ENCODE results near the gene ATG7.

The ATG7 gene

DNA sequence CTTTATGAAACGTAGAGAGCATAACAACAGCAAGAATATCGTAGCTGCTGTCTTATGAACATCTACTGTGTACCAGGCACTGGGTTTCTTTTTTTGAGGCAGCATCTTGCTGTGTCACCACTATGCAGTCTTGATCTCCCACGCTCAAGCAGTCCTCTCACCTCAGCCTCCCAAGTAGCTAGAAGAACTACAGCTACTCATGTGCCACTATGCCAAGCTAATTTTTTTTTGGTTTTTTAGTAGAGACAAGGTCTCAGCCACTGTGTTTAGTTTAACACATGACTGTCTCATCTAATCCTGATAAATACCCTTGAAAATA is 241.6 kb downstream of the ATG7 start:
- Histone ChIP-seq H3K36me3 (ENCODE audit: control insufficient read depth, low read length) (no peaks in the 10 kb centered on the region), H3K9me3 (ENCODE audit: control insufficient read depth, insufficient read depth, low read length) (peaks cover 3% of the 10 kb centered on the region; the same call in 1 of the 2 replicates), H3K79me2 (ENCODE audit: control insufficient read depth, low read length) (no peaks in the 10 kb centered on the region), H3K4me3 (ENCODE audit: low read length) (no peak overlapping the region), H3F3A (ENCODE audit: control insufficient read depth, insufficient read depth) (no peaks in the 10 kb centered on the region), H3K4me2 (ENCODE audit: low read length) (no peak overlapping the region), H4K20me1 (ENCODE audit: control insufficient read depth, insufficient read depth, low read depth, low read length) (no peaks in the 10 kb centered on the region), H3K27ac (ENCODE audit: low read depth, low read length) (no peak overlapping the region), H3K4me1 (ENCODE audit: control insufficient read depth, low read length) (peaks cover 12% of the 10 kb centered on the region), H3K27me3 (ENCODE audit: control insufficient read depth, low read length) (no peaks in the 10 kb centered on the region), H3K9me2 (replicated peaks; ENCODE audit: control insufficient read depth, low read length) (no peaks in the 10 kb centered on the region)
- TF ChIP-seq EZH2phosphoT487 (IDR thresholded peaks at IDR 0.05; ENCODE audit: borderline replicate concordance, low read length), result no peak
- TF ChIP-seq, protein P1, sequence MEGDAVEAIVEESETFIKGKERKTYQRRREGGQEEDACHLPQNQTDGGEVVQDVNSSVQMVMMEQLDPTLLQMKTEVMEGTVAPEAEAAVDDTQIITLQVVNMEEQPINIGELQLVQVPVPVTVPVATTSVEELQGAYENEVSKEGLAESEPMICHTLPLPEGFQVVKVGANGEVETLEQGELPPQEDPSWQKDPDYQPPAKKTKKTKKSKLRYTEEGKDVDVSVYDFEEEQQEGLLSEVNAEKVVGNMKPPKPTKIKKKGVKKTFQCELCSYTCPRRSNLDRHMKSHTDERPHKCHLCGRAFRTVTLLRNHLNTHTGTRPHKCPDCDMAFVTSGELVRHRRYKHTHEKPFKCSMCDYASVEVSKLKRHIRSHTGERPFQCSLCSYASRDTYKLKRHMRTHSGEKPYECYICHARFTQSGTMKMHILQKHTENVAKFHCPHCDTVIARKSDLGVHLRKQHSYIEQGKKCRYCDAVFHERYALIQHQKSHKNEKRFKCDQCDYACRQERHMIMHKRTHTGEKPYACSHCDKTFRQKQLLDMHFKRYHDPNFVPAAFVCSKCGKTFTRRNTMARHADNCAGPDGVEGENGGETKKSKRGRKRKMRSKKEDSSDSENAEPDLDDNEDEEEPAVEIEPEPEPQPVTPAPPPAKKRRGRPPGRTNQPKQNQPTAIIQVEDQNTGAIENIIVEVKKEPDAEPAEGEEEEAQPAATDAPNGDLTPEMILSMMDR (IDR thresholded peaks at IDR 0.05; ENCODE audit: low read depth, low read length, poor library complexity, severe bottlenecking), result no peak

DNA sequence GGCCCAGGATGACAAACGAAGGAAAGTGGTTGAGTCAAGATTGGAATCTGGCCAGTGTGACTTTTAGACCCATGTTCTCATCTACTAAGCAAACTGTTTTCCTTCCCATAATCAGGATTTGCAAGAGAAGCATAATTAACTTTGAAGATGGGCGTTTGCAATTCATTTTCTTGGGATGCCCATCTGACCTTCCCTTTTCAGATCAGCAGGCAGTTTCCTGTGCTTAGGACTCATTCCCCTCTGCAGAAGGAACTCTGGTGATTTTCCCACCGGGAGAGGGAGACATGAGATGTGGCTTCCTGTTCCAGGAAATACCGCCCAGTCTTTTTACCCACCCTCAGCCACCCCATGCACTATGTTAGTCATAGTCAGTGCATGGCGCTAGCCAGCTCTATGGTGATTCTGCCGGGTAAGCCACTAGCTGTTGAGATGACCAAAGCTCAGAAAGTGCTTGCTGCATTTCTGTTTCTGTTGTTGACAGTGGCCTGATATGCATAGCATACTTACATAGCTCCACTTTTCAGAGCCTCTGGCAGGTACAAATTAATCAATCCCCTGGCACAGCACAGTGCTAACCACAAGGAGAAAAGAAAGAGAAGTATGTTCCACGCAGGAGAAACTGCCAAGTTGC is 242.1 kb downstream of the ATG7 start:
- H3K9me2 ChIP-seq (replicated peaks; ENCODE audit: control insufficient read depth, low read length), result no peaks in the 10 kb centered on the region
- no peaks in the 10 kb centered on the region for H4K20me1 ChIP-seq (ENCODE audit: control insufficient read depth, insufficient read depth, low read depth, low read length)
- H3K36me3 ChIP-seq (ENCODE audit: control insufficient read depth, low read length), result no peaks in the 10 kb centered on the region
- peaks cover 3% of the 10 kb centered on the region; the same call in 1 of the 2 replicates for H3K9me3 ChIP-seq (ENCODE audit: control insufficient read depth, insufficient read depth, low read length)
- H3K27me3 ChIP-seq (ENCODE audit: control insufficient read depth, low read length), result no peaks in the 10 kb centered on the region
- no peak overlapping the region for H3K27ac ChIP-seq (ENCODE audit: low read depth, low read length)
- no peak overlapping the region for H3K4me3 ChIP-seq (ENCODE audit: low read length)
- no peak for TF ChIP-seq EZH2phosphoT487 (IDR thresholded peaks at IDR 0.05; ENCODE audit: borderline replicate concordance, low read length)
- TF ChIP-seq, protein P1 (IDR thresholded peaks at IDR 0.05; ENCODE audit: low read depth, low read length, poor library complexity, severe bottlenecking), result no peak
- peaks cover 11% of the 10 kb centered on the region for H3K4me1 ChIP-seq (ENCODE audit: control insufficient read depth, low read length)
- no peaks in the 10 kb centered on the region for H3K79me2 ChIP-seq (ENCODE audit: control insufficient read depth, low read length)
- H3F3A ChIP-seq (ENCODE audit: control insufficient read depth, insufficient read depth), result no peaks in the 10 kb centered on the region
- H3K4me2 ChIP-seq (ENCODE audit: low read length), result no peak overlapping the region

DNA sequence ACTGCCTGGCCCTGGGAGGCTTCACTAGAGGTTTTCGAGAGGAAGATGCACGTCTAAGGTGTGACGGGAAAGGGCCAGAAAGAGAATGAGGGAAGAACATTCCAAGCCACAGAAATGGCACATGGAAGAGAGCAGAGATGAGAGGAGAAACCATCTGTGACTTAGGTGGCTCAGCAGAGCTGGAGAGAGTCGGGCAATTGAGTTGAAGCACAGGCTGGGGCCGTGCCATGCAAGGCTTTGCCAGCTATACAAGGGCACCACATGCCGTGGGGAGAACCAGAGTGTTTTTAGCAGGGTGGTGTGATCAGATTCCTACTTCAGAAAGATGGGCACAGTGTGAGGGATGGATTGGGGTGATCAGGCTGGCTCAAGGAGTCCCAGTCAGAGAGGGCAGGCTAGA is 245.4 kb downstream of the ATG7 start:
- Histone ChIP-seq H3K27ac (ENCODE audit: low read depth, low read length) (no peak overlapping the region), H3K9me3 (ENCODE audit: control insufficient read depth, insufficient read depth, low read length) (no peaks in the 10 kb centered on the region), H3K79me2 (ENCODE audit: control insufficient read depth, low read length) (no peaks in the 10 kb centered on the region), H3K4me2 (ENCODE audit: low read length) (no peak overlapping the region), H3F3A (ENCODE audit: control insufficient read depth, insufficient read depth) (no peaks in the 10 kb centered on the region), H3K9me2 (replicated peaks; ENCODE audit: control insufficient read depth, low read length) (no peaks in the 10 kb centered on the region), H3K27me3 (ENCODE audit: control insufficient read depth, low read length) (no peaks in the 10 kb centered on the region), H3K4me3 (ENCODE audit: low read length) (no peak overlapping the region), H4K20me1 (ENCODE audit: control insufficient read depth, insufficient read depth, low read depth, low read length) (no peaks in the 10 kb centered on the region), H3K36me3 (ENCODE audit: control insufficient read depth, low read length) (no peaks in the 10 kb centered on the region), H3K4me1 (ENCODE audit: control insufficient read depth, low read length) (no peaks in the 10 kb centered on the region)
- no peak for TF ChIP-seq EZH2phosphoT487 (IDR thresholded peaks at IDR 0.05; ENCODE audit: borderline replicate concordance, low read length)
- TF ChIP-seq, protein P1 (IDR thresholded peaks at IDR 0.05; ENCODE audit: low read depth, low read length, poor library complexity, severe bottlenecking), result no peak

All from DOHH2 (cell line).